DOHH2 (cell line): Measurements from ENCODE around the gene PNCK.

Experiments used
- CTCF ChIP-seq: fragments of 200-600 bp; sonication (generic); IDR thresholded peaks from one replicate; pipeline ENCODE4 v1.5.1; 2014; ENCODE audit warnings: antibody characterized with exemption, mild to moderate bottlenecking, low read depth, low read length; ENCODE audit not compliant: poor library complexity, severe bottlenecking
- EZH2phosphoT487 ChIP-seq: fragments of 200-600 bp; sonication (generic); IDR thresholded peaks from 2 replicates; pipeline ENCODE4 v1.6.1; 2017; ENCODE audit warnings: borderline replicate concordance, mild to moderate bottlenecking, antibody characterized with exemption, low read length, moderate library complexity, mixed read lengths

- TF ChIP-seq CTCF: no peak
- no peak for TF ChIP-seq EZH2phosphoT487
Observed at GRCh38 chrX:153692611-153693156, 19.1 kb upstream of the PNCK start.
